CMK (cell line): ENCODE data around the gene FZD7.

ENCODE experiments used
- DNase-seq: peaks from one replicate; pipeline ENCODE4 v3.0.0-alpha.2; 2010; ENCODE audit warnings: low read depth

The FZD7 gene

DNA sequence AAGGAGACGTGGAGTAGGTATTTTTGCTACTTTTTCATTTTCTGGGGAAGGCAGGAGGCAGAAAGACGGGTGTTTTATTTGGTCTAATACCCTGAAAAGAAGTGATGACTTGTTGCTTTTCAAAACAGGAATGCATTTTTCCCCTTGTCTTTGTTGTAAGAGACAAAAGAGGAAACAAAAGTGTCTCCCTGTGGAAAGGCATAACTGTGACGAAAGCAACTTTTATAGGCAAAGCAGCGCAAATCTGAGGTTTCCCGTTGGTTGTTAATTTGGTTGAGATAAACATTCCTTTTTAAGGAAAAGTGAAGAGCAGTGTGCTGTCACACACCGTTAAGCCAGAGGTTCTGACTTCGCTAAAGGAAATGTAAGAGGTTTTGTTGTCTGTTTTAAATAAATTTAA is 3.4 kb downstream of the FZD7 start:
- no peak for DNase-seq

DNA sequence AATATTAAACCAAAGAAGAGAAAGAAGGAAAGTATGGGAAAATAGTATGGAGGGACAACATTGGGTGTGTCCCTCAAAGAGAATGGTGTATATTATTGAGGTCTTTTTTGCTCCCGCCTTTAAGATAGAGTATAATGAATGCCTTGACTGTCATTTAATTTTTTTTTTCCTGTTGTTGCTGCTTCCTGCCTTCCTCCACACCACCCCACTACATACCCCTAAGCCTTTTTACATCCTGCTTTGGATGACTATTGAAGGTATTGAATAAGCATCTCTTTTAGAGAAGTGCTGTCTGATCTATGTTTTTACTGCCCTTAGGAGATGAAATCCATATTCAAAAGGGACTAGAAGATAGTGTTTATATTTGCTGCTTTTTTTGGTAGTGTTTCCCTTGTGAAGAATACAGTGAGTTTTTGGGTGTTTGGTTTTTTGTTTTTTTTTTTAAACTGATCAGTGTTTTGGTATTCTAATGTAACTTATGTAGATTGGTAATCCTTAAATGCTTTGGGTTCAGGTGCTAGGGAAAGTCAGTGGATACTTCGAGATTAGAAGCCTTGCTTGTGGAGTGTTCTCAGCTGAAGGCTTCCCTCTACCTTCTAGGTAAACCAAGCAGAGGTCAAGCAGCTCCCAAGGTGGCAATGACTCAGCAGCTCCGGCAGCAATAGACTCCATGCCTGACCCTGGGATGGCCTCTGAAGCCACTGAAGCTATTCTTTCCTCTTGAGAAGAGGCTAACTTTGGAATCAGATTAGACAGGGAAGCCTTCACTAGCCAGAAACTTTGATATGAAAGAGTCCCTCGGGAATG is 5.0 kb downstream of the FZD7 start:
- no peak for DNase-seq

DNA sequence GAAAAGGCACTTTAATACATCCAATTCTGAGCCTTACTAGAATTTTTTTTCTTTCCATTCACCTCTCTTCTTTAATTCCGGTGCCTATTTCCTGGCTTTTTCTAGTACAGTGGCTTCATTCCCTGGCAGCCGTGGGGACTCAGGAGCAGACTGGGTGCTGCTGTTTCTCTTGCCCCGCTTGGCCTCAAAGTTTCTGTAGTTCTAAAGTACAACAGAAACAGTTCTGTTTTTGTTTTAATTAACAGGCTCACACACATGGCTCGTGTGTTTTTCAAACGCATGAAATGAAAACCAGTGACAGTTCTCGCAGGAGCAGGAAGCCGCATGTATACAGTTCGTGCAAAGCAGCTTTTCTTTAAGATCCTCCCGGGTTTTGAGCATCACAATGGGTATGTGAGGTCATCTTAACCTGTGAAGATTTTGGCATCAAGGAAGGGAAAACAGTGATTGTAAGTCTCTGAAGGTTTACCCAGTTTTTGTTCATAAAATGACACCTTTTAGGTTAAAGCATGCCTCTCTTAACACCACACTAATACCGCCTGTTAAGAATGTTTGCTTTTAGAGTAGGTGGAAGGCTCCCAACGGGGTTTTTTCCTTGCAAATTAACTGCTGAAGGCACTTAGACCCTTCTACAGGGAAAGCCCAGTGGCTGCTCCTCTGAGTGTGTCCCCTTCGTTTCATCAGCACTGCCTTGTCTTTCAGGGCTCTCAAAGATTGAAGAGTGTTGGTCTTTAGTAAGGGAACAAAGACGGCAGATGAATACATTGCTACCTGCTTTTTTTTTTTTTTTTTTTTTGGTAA is 5.8 kb downstream of the FZD7 start:
- DNase-seq: no peak

DNA sequence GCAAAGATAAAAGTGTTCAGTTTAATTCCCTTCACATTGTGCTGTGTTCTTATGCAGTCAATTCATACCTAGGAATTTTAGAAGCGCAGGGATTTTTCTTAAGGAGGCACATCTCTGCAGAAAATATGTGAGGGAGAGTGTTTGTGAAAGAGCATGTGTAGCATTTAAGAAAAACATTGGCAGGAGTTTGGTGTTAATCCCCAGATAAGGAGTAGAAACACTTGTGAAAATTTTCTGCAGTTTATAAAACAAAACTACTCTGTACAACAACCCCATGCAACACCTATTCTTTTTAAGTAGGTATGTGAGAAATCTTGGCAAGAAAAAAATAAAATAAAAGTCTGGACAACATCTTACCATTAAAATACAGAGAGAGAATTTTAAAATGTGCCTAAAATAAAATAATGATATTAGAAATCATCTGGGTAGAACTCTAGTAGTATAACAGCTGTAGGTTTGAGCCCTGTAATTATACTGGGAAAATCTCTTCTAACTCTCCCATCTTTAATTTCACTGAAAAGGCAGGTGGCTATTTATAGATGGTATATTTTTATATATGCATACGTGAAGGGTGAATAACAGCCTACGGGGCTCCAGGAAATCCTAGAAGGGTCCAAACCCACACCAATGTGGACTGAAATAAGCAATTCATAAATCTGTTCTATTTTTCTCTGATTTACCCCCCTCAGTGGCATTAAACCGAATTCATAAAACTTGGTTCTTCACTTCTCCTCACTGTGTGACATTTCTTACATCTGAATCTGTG is 6.6 kb downstream of the FZD7 start:
- DNase-seq: no peak

DNA sequence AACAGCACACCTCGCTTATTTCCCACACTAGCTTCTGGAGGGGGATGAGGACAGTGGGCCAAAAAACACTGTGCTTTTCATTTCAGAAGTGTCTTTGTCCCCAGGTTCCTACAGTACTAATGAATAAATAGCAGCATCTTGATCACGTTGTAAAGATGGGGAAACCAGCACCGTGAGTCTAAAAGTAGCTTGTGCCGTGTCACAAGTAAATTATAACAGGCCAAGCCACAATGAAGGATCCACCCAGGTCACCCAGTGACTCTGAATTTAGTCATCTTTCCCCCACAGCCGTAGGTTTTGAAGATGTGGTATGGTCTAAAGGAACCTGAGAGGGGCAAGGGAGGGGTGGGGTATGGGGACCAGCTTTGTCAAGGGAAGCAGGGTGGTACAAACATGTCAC is 8.8 kb downstream of the FZD7 start:
- no peak for DNase-seq

DNA sequence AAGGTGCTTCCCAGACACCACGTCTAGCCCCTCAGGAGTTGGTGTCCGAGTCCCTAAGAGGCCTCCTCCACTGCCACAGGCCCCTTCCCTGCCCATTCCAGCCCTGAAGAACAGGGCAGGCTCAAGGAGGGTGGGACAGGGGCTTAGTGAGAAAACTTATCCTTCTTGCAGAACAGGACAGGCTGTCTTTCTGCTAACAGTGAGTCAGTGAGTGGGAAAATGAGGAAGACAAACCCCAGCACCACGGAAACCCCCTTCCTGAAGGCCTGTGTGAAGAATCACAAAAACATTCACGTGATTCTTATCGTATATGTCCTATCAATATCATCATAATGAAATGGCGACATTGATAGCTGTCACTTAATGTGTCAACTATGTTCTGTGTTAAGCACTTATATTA is 9.8 kb downstream of the FZD7 start:
- DNase-seq: no peak

DNA sequence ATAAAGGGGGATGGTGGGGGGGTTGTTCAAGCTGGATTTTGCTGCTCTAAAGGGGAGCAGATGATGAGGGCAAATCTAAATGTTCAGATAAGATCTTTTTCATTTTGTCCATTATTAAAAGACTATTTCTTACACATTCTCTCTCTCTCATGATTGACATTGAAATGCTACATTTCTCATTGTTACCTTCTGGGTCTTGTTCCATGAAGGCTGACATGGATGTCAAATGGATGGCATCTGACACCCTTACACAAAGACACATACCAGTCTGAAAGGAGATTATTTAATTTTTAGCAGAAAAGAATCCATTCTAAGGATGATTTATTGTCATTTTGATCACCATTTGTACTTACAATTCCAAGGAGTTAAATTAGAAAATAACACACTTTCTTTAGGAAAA is 11.1 kb downstream of the FZD7 start:
- DNase-seq: no peak

DNA sequence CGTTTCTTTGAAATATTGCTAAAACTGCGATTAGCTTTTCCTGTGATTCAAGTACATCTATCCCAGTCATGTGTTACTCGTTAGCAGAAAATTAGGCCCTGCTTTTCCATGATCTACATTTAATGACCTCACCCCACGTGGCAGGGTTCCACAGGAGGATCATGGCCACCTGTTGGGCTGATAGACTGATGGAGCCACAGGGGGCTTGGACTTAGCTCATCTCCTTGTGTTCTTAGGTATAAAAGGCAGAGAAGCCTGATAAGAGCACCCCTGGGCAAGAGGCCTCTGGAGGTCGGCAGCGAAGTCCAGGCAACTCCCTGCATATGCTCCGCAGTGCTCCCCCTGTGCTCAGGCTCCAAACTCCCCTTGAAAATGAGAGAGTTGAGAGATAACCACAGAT is 12.9 kb downstream of the FZD7 start:
- DNase-seq: no peak

DNA sequence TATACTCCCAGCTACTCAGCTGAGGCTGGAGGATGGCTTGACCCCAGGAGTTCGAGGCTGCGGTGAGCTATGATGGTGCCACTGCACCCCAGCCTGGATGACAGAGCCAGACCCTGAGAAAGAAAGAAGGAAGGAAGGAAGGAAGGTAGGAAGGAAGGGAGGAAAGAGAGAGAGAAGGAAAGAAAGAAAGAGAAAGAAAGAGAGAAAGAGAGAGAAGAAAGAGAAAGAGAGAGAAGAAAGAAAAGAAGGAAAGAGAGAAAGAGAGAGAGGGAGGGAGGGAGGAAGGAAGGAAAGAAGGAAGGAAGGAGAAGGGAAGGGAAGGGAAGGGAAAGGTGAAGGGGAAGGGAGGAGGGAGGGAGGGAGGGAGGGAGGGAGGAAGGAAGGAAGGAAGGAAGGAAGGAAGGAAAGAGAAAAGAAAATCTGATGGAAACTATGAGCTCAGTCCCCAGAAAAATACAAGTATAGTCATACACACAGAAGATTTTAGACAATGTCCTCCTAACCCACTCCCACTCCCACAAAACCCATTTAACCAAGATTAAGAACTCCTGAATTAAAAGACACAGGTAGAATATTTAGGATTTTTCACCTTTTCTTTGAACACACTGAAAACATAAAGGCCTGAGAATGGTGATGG is 15.6 kb downstream of the FZD7 start:
- no peak for DNase-seq

DNA sequence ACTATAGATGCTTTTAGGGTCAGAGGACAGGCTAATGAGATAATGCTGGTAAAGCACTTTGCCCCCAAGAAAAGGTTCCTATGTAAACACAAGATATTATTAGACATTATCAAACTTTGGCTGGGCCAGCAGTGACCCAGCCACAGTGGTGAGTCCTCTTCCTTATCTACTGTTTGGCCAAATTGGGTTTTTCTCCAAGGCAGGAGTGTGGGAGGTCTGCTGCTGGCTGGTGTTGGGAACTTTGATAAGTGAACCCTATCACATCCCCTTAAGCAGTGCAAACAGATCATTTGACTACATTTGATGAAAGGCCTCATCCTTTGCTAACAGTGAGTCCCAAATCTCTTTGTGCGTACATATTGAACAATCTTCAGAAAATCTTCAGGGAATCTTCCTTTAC is 16.2 kb downstream of the FZD7 start:
- DNase-seq: peak; percentile 42

DNA sequence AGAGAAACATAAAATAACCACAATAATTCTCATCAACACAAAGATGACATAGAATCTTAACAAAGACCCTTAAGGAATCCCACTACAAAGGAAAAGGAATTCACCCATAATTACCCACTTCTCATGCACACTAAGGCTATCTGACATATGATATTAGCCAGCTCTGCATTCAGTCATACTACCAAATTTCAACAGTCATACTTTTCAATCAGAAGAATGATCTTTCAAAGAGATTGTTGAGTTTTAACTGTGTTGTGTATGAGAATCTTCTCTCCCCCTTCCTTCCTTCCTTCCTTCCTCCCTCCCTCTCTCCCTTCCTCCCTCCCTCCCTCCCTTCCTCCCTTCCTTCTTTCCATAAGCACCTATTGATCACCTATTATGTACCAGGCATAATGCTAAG is 17.0 kb downstream of the FZD7 start:
- DNase-seq: no peak

DNA sequence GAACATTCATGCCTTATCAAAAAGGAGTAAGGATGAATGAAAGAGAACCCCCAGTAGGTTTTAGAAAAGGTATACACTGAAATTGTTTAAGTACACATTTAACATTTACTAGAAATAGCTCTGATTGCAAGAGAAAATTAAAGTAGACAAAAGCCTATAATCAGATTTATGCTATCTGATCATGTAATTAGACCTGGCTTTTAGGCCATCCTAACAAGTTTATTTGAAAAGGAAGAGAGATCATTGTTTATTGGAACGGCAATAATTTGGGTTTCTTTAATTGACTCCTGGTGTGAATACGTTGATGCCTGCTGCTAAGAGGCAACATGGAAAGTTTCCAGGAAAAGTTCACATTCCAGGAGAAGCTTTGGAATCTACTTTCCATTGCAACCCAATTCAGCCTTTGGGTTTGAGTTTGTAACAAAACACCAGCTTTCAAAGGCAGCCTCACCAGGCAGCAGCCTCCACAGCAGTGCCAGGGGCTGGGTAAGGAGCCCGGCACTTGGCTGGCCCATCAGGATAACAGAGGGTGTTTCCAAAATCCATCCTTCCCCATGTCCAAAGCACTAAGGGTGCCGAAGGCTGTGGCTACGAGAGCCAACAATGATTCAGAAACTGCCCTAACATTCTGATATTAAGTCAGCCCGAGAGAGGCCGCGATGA is 18.0 kb downstream of the FZD7 start:
- no peak for DNase-seq

DNA sequence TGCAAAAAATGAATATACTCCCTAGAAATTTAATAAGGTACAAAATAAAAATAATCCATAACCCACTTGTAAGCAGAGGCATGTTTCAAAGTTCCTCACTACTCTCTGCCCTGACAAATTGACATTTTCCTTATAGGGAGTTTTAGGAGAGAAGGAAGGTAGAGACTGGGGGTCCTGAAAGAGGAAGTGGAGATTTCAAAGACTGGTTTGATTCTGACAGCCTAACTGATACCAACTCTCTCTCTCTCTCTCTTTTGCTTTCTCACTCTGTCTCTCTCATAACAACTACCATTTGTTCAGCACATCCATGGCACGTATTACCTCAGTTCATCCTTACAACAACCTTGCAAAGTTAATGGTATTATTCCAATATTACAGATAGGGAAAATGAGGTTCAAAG is 18.6 kb downstream of the FZD7 start:
- DNase-seq: no peak

DNA sequence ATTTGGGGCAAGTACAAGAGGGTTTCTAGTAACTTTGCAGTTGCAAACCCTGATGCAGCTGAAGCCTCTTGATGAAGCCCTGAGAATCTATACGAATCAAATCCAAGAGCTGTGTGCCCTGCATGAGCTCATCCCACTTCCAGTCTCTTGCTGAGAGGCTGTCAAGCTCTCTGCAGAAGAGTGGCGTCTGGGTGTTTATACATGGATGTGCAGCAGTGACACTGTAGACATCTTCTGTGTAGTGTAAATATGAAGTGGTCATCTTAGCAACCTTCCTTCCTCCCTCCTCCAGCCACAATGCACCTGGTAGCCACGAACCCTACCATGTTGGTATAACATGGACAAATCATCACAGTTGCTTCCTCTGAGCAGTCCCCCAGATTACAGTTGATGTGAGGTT is 21.0 kb downstream of the FZD7 start:
- no peak for DNase-seq

DNA sequence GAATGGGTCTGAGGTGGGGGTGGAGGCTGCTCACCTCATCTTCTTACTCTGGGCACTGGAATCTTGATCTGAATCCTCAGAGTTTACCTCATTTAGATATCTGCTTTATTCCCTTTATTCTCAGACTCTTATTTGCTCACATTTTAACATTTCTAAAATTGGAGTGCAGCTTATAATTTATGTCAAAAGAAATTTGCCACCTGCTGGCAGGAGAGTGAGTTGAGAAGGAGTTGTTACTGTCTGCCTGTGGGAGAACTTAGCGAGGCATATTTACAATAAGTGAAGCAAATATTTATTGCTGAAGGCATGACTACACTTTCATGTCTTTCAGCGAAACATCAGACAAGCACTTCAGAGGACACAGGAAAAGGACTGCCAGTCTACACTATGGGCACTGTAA is 23.0 kb downstream of the FZD7 start:
- DNase-seq: no peak

DNA sequence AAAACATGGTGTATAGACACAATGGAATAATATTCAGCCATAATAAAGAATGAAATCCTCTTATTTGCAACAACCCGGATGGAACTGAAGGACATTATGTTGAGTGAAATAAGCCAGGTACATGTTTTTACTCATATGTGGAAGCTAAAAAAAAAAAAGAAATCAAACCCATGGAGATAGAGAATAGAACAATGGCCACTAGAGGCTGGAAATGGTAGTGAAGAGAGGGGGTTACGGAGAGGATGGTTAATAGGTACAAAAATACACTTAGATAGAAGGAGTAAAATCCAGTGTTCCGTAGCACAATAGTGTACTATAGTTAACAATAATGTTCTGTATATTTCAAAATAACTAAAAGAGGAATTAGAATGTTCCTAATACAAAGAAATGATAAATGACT is 26.6 kb downstream of the FZD7 start:
- DNase-seq: no peak

DNA sequence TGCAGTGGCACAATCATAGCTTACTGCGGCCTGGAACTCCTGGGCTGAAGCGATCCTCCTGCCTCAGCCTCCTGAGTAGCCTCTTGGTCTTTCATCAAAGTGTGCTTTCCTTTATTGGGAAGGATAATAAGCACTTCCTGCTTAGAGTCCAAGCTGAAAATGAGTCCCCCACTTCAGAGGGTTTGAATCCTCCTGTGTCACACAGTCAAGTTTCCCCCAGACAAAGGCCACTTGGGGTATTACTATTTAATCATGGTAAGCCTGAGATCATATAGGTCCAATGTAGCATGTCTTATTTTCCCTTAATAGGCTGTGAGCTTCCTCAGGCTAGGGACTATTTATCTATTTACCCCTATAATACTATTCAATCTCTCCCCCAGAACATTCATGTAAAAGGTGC is 28.0 kb downstream of the FZD7 start:
- no peak for DNase-seq

DNA sequence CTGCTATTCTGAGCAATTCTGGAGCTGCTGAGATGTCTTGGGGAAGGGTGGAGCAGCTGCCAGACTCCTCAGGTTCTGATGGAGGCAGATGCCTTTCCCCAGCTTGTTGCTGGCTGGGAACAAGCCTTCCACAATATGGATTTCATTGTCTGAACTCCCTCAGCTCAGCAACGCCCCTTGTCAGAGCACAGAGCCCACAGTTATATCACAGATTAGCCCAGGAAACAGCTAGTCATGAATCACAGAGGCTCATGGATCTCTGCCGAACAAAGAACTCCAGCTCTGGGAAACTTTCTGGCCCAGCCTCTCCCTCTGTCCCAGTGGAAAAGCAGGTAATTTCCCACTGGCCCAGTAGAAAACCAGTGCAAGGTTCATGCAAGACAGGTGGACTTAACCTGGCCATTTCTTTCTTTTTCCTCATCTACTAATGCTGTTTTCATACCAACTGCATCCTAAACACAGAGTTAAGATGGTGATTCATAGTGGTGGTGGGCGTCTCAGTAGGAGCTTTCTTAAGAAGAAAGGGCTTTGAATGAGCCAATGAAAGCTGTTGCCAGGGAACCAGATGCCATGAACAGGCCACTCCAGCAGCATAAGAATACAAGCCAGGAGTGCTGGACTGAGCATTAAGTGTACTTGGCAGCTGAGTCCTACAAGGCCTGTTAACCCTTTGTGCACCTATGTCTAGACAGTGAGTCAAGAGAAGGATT is 30.7 kb downstream of the FZD7 start:
- no peak for DNase-seq

DNA sequence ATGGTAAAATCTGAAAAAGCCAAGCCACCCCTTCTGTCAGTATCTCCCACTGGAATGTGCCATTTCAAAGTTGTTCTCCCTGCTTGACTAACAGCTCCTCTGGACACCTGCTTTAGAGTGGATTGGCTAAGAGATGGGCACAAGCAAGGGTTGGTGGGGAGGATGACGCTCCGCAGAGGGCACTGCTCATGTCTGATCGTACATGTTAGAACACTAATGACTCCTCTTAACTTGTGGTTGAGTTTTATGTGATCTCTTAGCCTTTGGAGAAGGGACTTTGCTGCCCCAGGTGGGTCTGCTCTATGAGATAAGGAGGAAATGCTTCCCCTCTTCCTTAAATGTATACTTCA is 31.2 kb downstream of the FZD7 start:
- peak; percentile 26 for DNase-seq

DNA sequence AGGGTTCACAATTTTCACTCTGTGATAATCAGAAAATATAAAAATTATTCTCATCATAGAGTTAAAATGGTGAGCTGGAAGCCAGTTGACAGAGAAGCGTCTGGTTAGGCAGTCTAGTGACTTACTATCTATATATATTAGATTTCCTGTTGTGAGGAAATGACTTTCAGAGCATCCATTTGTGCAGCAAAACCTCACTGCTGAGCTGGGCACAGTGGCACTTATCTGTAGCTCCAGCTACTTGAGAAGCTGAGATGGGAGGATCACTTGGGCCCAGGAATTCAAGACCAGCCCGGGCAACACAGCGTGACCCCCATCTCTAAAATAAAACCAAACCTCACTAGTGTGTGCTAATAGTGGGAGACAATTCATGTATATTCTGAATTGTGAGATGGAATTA is 32.2 kb downstream of the FZD7 start:
- DNase-seq: no peak

DNA sequence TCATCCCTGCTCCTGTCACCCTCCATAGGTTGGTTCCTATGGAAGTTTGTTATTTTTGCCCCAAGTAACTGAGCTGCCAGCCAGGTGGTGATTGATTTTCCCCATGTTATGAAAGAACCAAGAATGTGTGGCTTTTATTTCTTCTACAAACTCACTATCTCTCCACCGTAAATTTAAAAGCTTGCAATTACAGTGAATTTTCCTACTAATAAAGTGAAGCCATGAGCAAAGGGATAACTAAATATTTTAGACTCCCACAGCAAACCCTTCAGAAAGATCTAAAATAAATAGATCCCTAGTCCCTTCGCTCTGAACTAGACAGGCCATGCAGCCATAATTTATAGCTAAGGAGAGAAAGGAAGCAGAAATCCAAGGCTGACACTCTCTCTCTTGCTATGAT is 33.2 kb downstream of the FZD7 start:
- DNase-seq: no peak
